NCI-H345 treated with DMSO at 0.1 percent for 48 hours (cell line): ENCODE measurements around the gene TMEM183A.
"Not testable (repeated sequence)": the region's sequence is repeated elsewhere in the genome, so short reads cannot be mapped to it uniquely, and the experiment has no call there.

Experiments used
- DNase-seq: peaks from one replicate; lab custom pipeline; 2025; ENCODE audit not compliant: unreplicated experiment; lab: John Stamatoyannopoulos, UW

Gene TMEM183A

DNA sequence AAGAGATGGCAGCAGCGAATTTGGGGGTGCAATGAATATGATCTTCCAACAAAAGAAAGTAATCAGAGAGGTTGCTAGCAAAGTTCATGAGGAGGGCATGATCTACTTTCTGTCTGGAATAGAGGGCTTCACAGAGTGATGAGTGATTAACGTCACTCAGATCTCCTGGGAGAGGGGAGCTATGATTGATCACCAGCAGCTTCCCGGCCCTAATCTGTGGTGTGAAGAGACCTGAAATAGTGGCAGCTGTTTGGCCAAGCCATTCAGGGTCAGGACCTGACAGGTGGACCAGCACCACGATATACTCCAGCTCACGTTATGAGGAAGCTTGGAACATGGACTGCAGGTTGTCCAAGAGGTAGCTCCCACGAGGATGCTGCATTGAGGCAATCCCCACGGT, 19.9 kb upstream of the TMEM183A start:
- DNase-seq, result no peak

DNA sequence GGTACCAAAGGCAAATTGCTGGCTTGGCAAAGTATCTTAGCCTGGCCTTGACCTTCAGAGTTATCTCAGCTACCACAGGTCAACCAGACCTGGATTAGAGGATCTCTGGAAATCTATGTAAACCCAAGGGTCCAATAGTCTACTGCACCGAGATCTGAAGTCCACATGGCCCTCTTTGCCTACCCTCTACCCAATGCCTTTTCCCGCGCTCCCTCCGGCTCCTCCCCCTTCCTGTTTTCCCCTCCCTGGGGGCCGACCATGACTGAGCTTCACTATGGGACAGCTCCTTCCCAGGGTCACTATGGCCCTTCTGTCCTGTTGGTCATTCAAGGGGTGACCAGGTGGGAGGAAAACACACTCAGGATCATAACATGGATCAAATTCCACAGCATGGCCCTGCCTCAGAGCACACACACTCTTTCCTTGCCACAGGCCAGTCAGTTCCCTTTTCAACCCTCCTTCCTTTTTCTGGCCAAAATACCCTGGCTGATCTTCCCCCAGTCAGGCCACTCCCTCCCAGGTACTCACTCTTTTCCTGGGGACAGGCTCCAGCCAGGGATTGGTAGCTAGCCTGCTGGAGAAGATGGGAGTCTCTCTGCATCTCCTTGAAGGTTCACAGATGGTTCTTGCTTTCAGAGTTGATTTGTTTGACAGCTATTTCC, 19.1 kb upstream of the TMEM183A start:
- no peak for DNase-seq

DNA sequence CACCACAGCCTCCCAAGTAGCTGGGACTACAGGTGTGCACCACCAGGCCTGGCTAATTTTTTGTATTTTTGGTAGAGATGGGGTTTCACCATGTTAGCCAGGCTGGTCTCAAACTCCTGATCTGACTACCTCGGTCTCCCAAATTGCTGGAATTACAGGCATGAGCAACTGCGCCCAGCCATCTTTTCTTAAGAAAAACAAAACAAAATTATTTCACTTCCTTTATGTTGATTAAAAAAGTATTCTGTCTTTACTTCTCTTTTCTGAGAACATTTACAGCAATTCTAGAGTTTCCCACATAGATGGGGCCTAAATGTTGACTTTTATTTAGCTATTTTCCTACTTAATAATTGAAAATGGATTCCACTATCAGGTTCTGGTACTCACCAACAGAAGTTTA, 17.3 kb upstream of the TMEM183A start:
- DNase-seq, result no peak

DNA sequence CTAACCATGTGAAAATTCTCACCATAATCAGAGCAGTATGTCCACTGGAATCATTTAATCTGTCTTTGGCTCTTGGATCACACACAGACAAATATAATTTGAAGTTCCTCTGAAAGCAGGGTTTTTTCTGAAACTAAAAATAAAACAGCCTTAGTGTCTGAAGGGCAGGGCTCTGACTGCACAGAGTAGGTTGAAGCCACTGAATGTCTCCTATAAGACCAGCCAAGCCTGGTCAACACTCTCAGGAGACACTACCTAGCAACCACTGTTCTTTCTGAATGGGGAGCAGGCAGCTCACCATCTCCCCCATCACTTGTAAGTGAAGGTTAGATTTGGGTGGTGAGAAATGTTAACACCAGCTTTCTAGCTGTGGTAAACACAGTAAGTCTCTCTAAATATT, 16.1 kb upstream of the TMEM183A start:
- DNase-seq, result no peak

DNA sequence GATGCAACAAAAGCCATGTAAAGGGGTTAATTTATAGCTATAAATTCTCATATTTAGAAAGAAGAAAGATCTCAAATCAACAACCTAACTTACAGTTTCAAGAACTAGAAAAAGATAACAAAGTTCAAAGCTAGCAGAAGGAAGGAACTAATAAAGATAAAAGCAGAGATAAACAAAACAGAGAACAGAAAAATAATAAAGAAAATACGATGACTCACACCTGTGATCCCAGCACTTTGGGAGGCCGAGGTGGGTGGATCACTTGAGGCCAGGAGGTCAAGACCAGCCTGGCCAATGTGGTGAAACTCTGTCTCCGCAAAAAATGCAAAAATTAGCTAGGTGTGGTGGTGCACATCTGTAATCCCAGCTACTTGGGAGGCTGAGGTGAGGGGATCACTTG, 12.4 kb upstream of the TMEM183A start:
- no peak for DNase-seq

DNA sequence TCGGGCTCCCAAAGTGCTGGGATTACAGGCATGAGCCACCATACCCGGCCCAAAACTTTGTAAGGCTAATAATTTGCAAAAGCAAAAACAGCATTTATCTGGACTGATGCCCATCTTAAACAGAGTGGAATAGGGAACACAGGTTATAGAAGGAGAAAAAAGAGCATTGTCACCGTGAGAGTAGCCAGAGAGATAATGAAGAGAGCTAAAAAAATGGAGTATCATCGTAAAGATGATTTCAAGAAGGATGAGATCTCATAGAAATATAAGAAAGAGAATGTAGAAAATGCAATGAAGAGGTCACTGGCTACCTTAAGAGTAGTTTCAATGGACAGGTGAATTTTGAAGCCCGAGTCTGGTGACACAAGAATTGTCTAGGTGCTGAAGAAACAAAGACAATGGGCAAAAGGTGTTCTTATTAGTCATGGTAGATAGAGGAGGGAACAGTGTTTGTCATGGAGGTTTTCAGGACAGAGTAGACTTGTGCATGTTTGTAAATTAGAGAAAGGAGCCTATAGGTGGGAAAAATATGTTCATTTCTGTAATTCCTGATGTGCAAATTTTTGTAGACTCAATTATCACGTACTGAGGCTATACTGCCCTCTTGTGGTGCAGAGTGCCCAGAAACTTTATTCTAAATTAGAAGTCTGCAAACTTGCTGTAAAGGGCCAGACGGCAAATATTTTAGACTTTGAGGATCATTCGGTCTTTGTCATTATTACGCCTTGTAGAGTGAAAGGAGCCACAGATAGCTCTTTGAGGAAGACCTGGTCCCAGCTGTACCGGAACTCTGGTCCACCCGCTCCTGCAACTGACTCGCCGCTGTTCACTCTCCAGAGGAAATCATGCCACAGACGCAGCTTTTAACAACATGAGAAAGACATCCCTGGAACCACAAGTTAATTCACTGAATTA, 8.1 kb upstream of the TMEM183A start:
- peak; percentile 31 for DNase-seq

DNA sequence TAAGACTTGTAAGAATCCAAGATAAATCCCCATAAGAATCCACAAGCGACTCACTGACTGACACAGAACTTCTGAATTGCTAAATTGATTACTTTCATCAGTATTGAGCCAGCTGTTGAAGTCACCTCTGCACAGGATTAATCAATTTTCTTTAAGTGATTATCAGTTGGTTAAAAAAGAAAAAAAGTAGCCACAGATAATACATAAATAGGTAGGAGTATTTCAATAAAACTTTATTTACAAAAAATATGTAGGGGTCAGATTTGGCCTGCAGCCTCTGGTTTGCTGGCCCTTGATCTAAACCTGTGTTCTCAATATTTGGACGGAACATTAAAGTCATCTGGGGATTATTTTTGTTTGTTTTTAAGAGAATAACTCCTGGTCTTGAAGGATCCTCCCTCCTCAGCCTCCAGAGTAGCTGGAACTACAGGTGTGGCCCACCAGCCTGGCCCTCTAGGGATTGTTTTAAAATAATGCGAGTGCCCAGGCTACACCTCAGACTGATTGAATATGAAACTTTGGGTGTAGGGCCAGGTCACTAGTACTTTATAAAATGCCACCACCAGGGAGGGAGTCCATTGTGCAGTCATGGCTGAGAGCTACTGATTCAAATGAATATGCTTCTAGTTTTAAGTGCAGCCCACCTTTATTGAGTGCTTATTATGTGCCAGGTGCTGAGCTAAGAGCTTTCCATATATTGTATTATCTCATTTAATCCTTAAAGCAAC, 6.8 kb upstream of the TMEM183A start:
- no peak for DNase-seq

DNA sequence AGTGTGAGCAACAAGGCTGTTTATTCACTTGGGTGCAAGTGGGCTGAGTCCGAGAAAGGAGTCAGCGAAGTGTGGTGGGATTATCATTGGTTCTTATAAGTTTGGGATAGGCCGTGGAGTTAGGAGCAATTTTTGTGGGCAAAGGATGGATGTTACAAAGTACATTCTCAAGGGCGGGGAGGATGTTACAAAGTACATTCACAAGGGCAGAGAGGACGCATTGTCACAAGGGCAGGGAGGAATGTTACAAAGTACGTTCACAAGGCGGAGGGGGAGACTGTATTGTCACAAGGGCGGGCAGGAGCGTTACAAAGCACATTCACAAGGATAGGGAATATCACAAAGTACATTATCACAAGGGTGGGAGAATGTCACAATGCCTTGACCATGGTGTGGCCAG, 5.2 kb upstream of the TMEM183A start:
- no peak for DNase-seq

DNA sequence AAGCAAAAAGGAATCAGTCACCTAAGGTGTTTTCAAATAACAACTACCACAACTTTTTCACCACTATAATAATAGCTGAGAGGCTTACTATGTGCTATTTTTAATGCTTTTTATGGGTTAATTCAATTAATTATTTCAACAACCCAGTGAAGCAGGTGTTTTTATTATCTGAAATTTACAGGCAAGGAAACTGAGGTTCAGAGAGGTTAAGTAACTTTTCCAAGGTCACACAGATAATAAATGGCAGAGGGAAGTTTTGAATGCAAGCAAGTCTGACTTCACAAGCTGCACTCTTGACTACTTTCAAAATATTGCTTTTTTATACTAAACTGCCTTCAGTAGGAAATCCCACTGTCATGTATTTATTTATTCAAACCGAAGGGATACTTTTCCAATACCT, 4.2 kb upstream of the TMEM183A start:
- no peak for DNase-seq

DNA sequence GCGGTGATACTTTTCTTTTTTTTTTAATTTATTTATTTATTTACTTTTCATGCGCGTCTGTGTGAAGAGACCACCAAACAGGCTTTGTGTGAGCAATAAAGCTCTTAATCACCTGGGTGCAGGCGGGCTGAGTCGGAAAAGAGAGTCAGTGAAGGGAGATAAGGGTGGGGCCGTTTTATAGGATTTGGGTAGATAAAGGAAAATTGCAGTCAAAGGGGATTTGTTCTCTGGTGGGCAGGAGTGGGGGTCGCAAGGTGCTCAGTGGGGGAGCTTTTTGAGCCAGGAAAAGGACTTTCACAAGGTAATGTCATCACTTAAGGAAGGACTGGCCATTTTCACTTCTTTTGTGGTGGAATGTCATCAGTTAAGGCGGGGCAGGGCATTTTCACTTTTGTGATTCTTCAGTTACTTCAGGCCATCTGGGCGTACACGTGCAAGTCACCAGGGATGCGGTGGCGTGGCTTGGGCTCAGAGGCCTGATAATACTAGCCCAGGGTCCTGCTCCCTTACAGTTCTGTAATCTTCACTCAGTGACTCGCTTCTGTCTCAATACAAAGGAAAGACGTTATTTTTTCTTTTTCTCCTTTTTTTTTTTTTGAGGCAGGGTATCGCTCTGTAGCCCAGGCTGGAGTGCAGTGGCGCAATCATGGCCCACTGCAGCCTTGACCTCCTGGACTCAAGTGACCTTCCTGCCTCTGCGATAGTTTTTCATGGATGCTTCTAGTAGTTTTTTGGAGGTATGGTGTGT, 1.6 kb upstream of the TMEM183A start:
- DNase-seq, result not testable (repeated sequence)

DNA sequence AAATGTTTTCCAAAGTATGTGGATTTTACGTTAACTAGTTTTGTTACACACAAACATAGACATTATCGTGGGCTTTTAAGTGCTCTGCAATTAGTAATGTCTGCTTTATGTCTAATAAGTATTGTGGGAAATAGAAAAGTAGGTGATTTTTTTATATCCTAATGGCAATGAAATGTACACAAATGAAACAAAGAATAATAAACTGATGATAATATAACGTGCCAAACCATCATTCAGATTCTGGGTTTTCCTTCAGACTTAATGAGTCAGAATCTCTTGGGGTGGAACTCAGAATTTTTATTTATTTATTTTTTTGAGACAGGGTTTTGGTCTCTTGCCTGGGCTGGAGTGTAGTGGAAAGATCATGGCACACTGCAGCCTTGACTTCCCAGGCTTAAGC, 2.0 kb downstream of the TMEM183A start:
- no peak for DNase-seq

DNA sequence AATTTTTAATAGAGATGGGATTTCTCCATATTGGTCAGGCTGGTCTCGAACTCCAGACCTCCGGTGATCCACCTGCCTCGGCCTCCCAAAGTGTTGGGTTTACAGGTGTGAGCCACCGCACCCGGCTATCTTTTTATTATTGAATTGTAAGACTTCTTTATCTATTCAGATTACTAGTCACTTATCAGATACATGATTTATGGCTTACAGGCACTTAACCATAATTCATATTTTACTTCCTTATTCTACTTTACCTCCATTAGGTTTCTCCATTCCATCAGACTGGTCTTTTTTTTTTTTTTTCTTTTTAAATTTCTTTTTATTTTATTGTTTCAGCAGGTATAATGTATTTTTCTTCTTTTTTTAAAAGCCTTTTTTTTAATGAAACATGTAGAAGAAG, 4.4 kb downstream of the TMEM183A start:
- no peak for DNase-seq

DNA sequence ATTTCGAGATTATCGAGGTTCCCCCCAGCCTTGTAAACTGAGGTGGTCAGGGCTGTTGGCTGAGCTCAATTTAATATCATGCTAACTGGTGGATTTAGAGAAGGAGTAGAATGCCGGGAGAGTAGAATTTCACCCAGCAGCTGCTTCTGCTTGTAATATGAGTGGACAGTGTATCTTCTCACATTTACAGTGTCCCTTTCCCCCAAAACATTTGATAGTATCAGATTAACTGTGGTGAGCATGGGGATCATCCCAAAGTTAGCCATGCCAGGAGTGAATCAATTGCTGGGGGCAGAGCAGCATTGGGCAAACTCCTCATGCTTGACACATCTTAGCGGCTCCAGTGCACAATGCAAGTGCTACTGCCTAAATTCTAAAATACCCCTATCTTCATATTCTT, 9.9 kb downstream of the TMEM183A start:
- no peak for DNase-seq

DNA sequence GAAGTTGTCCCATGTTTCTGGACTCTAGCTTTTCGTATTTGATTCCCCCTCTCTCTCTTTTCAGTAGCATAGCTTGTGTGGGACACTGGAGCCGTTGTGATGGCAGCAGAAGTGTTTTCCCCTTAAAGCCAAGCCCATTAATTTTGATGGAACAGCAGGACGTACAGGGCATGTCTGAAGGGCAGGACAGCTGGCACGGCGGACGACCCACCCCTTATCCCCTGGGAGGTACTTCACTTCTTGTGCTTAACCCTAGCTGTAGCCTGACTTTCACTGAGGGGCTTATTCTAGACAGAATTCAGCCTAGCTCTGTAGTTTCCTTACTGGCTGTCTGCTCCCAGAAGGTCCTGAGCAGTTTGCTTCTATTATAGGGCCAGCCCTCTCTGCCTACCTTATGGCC, 10.5 kb downstream of the TMEM183A start:
- DNase-seq, result no peak

DNA sequence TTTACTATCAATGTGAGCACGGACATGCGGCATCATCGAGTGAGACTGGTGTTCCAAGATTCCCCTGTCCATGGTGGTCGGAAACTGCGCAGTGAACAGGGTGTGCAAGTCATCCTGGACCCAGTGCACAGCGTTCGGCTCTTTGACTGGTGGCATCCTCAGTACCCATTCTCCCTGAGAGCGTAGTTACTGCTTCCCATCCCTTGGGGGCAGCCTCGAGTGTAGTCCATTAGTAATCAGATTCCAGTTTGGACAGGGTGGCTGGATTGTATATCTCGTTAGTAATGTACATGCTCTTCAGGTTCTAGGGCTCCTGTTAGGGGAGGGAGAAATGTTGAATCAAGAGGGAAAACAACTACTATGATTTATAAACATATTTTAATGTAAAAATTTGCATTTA, 15.7 kb downstream of the TMEM183A start:
- DNase-seq, result not testable (repeated sequence)

DNA sequence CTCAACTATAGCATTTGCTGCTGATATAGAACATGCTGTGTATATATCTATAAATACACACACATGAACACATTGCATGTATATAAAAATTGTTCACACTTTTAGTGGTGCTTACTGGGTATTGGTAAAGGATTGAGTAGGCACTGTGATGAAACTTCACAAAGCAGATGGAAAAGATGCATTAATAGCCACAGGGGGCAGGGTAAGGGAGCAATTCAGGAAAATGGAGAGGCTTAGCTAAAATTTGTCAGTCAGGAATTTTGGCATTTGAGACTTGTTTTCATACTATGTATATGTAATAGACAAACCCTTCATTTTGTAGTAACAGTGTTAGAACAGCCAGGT, 18.5 kb downstream of the TMEM183A start:
- DNase-seq, result no peak

DNA sequence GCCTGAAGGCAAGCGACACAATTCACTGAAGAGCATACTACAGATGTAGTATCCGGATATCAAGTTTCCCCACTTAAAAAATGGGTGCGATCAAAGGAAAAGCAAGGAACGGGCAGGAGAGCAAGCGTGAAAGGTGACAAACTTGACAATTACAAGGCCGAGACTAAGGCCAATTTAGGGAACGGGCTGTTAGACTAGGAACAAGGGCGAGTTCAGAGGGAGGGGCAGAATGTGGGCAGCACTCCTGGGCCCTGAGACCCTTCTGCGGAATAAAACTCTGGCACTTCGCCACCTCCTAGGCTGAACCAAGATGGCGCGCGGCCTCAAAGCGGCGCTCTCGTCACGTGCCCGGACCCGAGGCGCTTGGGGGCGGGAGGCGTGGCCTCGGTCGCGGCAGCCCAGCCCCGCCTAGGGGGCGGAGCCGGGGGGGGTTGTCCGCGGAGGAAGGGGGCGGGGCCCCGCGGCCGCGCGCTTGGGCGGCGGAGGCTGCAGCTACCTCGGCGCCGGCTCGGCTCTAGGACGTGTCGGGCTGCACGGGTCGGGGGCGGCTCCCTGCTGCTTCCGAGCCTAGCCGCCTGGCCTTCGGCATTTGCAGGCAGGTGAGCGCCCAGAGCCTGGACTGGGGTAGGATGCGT, 19.0 kb downstream of the TMEM183A start, which contains the start of gene PPFIA4:
Gene PPFIA4 (plus strand): TSS at position 461 of the 635 bp plus-strand sequence. CDS start 12,518 bp downstream, outside the sequence.
- peak; percentile 88 for DNase-seq

DNA sequence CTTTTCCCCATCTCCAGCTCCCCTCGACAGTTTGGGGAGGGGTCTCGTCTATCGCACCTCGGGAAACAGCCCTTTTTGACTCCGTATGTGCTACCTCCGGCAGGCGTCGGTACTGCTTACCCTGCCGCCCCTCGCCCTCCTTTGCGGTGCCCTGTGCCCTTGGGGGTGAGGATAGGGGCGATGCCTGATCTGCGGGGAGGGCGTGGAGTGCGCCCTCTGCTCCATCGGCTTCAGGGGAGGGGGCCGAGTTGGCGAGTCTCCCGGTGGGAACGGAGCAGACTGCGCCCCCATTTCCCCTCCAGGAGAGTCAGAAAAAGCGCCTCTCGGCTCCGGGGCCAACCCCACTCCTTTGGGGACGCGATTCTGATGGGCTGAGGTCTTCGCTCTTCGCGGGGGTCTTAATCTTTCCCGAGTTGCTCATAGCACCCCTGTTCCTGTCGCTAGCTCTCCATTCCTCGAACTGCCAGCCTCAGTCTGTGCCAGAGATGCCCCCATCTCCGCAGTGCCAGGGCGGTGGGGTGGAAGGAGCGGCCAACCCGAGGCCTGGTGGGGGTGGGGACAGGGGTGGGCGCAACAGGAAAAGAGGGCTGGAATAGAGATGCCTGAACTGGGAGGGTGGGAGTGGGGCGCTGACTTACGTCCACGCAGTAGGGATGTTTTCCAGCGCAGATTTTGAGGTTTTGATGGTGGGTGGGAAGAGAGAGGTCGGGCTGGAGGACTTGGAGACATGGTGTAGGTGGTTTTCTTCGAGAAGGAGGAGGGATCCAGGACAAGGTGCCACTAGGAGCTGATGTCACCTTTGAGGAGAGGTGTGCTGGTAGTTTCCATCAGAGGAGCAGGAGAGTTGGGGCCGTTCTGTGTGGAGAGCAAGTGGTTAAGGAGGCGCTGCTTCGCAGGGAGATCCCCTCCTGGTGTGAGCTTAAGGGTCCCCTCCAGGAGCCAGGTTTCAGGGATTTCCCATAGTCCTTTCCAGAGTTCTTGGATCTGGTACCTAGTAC, 19.8 kb downstream of the TMEM183A start:
- DNase-seq, result no peak

DNA sequence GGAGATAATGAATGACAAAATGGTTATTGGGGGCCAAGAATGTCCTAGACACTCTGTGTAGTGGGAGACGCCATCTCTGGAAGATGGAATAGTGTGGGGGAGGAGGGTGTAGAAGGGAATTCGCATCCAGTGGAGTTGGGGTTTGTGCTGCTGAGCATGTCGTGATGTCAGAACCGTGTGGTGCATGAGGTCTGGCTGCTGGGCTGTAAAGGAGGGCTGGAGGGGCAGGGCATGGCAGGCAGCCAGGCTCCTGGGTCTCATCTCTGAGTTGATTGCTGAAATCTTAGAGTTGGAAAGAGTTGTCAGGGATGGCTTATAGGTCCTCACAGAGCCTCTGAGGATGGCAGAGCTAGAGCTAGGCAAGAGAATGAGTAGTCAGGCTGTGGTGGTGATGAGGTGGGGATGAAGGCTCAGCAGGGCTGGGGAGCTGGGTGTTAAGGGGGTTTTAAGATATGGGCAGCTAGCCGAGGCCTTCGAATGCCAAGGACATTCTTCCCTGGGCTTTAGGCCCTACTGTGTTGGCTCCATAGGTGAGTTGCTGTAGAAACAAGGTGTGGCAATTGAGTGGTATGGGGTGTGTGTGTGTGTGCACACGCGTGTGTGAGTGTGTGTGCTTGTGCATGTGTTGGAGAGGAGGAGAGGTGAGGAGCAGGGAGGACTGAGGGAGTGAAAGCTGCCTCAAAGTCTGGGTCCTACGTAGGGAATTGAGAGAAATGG, 21.1 kb downstream of the TMEM183A start:
- no peak for DNase-seq
